Activated T-cell treated with anti-CD3 and anti-CD28 coated beads, Interleukin-2, amount 50 U/mL, for 1 hour (primary cell): ENCODE data around the gene CNIH1.
"Not testable (repeated sequence)": the region's sequence is repeated elsewhere in the genome, so short reads cannot be mapped to it uniquely, and the experiment has no call there.

ENCODE experiments used
- DNase-seq: peaks from one replicate; pipeline ENCODE4 v3.0.0-alpha.2; 2020

CNIH1 gene

DNA sequence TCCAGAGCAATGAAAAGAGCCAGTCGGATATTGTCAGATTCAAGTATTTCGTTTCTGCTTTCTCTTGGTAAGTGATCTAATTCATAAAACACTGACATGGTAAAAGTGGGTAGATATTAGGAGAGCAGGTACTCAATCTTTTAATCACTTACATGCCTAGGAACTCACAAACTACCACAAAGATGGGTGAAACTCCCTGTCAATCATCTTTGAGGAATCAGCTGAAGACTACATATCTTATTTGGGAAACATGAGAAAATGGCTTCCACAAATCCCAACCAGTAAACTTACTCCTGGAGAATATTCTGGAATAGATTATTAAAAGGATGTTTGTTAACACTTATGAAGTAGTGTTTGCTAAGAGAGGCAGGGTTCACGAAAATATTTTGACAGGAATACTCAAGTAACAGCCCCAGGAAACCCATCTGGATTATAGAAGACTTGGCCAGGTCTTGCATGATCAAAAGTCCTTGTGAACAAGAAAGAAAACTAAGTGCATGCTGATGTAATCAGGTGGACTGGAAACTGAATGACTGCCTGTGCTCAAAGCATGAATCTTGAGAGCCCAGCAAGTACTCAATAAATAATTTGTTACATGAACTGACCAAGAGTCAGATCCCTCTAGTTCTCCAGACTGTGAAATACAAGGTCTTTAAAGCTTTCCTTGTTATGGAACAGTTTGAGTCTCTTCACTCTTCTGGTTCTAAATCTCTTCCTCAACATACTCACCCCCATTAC lies 15.5 kb downstream of the CNIH1 start:
- no peak for DNase-seq

- no peak for DNase-seq
Observed at GRCh38 chr14:54425068-54425467, 16.1 kb downstream of the CNIH1 start.

DNA sequence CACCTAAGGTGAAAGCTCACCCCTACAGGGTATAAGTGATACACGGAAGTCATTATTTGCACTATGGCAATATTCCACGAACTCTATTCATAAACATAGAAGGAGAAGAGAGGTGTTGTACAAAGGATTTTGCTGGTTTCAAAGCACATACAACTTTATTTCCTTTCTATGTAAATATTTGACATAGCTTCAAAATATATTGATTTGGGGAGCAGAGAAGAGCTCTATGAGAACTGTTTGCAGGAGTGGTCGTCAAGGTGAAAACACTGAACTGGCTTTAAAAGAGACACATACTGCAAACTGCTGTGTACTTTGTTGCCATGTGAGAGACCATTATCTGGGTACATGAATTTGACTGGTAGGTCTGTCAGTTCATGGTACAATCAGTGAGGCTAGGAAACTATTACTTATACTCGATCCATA lies 16.7 kb downstream of the CNIH1 start:
- no peak for DNase-seq

DNA sequence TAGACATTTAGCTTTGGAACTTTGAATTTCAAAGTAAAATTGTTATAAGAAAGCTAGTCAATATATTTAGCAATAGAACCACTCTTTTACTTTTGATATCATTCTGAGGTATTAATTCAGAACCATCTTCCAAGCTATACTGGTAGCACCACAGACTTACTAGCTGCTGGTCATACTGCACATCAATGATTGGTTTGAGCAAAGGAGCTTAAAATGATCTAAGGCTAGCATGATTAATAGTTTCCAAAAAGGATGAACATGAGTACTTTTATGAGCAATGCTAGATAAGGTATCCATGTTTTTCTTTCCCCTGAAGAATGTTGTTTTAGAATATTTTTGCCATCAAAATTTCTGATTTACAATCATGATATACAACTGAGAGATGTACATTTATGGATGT lies 17.2 kb downstream of the CNIH1 start:
- DNase-seq = no peak

- no peak for DNase-seq
Observed at GRCh38 chr14:54420478-54421142, 20.6 kb downstream of the CNIH1 start.

- no peak for DNase-seq
Observed at GRCh38 chr14:54411371-54411770, 29.8 kb downstream of the CNIH1 start.

GRCh38 chr14:54410215-54410614 lies 31.0 kb downstream of the CNIH1 start:
- no peak for DNase-seq

GRCh38 chr14:54403401-54404005 lies 37.7 kb downstream of the CNIH1 start:
- DNase-seq = not testable (repeated sequence)

DNA sequence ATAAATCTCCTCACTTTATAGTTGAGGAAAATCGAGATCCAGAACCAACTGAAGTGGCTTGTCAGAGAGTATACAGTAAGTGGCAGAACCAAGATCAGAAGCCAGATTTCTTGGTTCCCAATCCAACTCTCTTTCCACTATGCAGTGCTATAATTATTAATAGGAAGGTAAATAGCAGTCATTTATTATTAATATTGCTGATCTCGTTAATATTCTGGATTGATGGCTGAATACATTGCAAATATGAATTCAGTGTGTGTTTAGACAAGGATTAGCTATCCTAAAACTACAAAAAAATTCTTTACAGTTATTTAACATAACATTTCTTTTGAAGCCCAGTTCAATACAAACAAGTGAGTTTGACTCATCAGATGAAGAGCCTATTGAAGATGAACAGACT lies 41.6 kb downstream of the CNIH1 start:
- DNase-seq = no peak

DNA sequence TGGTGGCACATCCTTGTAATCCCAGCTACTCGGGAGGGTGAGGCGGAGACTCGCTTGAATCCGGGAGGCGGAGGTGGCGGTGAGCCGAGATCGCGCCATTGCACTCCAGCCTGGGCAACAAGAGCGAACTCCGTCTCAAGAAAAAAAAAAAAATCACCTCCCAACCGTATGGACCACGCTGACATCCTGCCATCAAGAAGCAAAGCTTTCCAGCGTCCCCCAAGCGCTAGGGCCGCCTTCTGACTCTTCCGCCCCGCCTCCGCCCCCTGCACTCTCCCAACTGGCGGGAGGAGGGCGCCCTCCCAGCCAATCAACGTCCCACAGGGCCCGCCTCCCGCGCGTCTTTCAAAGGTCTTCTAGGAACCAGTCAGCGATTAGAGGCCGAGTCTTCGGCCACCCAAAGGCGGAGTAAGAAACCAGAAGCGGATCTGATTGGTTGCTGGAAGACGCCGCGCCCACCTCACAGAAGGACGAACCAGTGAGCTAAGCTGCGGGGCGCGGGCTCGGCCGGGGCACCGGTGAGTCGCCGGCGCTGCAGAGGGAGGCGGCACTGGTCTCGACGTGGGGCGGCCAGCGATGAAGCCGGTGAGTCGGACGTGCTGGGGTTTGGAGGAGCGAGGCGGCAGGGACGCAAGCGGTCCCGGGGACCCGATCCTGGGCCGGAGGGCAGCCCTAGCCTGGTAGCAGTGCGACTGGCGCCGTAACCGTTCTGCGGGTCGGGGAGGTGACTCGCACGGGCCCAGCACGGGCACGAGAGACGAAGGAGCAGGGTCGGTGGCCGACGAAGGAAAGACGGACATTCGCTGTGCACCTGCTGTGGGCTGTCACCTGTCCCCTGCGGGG lies 44.5 kb downstream of the CNIH1 start, which contains the start of gene CDKN3:
Gene CDKN3, plus strand, starts transcription at position 515 of the 843 bp plus-strand sequence. Its CDS starts 62 bp downstream, at position 577.
- DNase-seq = peak; percentile 96

- peak; percentile 29 for DNase-seq
Observed at GRCh38 chr14:54396183-54396492, 45.0 kb downstream of the CNIH1 start.

GRCh38 chr14:54395716-54396115 lies 45.5 kb downstream of the CNIH1 start:
- DNase-seq = no peak

- DNase-seq = no peak
Observed at GRCh38 chr14:54395284-54395683, 45.9 kb downstream of the CNIH1 start.

DNA sequence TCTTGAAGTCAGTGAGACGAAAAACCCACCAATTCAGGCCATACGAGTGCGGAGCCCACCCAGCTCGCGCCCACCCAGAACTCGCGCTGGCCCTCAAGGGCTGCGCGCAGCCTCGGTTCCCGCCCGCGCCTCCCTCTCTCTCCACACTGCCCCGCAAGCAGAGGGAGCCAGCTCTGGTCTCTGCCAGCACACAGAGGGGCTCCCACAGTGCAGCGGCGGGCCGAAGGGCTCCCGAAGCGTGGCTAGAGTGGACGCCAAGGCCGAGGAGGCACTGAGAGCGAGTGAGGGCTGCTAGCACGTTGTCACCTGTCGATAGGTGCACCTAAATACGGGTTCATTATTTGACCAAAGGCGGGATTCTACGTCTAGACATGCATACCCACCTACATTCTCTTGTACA lies 46.6 kb downstream of the CNIH1 start:
- no peak for DNase-seq

- not testable (repeated sequence) for DNase-seq
Observed at GRCh38 chr14:54392986-54393884, 47.9 kb downstream of the CNIH1 start.

- no peak for DNase-seq
Observed at GRCh38 chr14:54392131-54392859, 48.9 kb downstream of the CNIH1 start.

DNA sequence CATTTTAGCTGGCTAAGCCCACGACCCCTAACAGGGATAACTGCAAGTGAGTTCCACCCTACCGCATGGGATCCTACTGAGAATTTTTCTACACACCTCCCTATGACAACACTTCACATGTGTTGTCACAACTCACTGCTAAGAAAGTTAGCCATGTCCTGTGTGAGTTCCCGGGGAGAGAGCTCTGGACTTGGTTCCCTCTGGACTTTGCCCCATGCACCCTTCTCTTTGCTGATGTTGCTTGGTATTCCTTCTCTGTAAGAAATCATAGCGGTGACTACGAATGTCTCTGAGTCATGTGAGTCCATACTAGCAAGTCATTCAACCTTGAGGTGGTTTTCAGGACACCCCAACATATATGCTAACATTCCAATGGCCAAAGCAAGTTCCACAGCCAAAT lies 53.8 kb downstream of the CNIH1 start:
- DNase-seq = no peak

DNA sequence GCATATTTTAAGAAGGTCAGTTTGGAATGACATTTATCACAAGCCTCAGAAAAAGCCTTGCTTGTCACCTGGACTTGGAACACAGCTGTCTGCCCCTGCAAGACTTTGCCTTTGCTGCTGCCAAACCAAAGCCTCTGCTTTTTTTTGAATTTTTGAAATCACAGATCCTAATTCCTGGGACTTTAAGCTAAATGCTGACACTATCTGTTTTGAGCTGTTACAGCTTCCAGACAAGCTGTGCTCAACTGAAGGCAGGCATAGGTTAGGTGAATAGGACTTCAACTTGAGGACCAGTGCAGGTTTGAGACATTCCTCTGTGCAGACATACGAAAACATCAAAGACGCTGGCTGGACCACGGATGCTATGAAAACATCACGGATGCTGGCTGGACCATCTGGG lies 55.6 kb downstream of the CNIH1 start:
- DNase-seq = no peak

GRCh38 chr14:54383835-54384234 lies 57.3 kb downstream of the CNIH1 start:
- DNase-seq = no peak

GRCh38 chr14:54381821-54382220 lies 59.4 kb downstream of the CNIH1 start:
- DNase-seq = no peak

DNA sequence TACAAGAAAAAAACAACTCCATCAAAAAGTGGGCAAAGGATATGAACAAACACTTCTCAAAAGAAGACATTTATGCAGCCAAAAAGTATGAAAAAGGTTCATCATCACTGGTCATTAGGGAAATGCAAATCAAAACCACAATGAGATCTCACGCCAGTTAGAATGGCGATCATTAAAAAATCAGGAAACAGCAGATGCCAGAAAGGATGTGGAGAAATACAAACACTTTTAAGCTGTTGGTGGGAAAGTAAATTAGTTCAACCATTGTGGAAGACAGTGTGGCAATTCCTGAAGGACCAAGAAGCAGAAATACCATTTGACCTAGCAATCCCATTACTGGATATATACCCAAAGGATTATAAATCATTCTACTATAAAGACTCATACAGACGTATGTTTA lies 60.6 kb downstream of the CNIH1 start:
- DNase-seq = not testable (repeated sequence)
